GM12873 (cell line): ENCODE measurements around the gene NPB.

Experiments used
- TF ChIP-seq, protein P1 (sequence below): IDR thresholded peaks from 2 replicates; pipeline ENCODE4 v1.5.1; 2012; ENCODE audit warnings: low read depth, mild to moderate bottlenecking, moderate library complexity, low read length, control low read depth; ENCODE audit not compliant: insufficient read depth; ENCODE audit errors: missing control alignments

Gene NPB

DNA sequence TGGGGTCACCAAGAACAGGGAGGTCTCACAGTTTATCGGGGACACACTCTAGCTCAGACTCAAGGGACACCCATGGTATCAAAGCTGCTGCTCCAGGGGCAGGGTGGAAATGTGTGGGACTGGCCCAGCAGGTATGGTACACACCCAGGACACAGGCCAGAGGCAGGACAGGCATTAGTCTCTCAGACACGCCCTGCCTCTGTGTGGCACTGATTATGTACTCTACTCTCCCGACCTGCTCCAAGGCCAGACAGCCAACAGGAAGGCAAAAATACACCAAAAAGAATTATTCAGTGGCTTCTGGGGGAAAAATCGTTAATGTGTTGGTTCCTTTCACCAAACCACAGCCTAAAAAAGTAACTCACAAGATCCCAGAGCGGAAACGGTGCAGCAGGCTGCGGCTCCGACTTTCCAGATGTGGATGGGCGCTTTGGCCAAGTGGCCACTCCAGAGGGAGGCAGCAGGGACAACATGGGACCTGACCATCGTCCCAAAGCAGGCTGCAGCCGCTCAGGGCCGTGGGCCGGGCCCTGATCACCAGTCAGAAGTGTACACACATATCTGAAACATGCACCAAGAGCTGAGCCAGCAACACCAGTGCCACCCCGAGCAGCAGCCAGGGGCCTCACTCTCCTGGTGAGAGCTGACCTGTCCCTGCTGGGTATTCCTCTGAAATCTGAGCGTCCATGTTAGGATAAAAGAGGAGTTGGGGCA lies 17.0 kb downstream of the NPB start:
- TF ChIP-seq, protein P1, sequence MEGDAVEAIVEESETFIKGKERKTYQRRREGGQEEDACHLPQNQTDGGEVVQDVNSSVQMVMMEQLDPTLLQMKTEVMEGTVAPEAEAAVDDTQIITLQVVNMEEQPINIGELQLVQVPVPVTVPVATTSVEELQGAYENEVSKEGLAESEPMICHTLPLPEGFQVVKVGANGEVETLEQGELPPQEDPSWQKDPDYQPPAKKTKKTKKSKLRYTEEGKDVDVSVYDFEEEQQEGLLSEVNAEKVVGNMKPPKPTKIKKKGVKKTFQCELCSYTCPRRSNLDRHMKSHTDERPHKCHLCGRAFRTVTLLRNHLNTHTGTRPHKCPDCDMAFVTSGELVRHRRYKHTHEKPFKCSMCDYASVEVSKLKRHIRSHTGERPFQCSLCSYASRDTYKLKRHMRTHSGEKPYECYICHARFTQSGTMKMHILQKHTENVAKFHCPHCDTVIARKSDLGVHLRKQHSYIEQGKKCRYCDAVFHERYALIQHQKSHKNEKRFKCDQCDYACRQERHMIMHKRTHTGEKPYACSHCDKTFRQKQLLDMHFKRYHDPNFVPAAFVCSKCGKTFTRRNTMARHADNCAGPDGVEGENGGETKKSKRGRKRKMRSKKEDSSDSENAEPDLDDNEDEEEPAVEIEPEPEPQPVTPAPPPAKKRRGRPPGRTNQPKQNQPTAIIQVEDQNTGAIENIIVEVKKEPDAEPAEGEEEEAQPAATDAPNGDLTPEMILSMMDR = no peak

DNA sequence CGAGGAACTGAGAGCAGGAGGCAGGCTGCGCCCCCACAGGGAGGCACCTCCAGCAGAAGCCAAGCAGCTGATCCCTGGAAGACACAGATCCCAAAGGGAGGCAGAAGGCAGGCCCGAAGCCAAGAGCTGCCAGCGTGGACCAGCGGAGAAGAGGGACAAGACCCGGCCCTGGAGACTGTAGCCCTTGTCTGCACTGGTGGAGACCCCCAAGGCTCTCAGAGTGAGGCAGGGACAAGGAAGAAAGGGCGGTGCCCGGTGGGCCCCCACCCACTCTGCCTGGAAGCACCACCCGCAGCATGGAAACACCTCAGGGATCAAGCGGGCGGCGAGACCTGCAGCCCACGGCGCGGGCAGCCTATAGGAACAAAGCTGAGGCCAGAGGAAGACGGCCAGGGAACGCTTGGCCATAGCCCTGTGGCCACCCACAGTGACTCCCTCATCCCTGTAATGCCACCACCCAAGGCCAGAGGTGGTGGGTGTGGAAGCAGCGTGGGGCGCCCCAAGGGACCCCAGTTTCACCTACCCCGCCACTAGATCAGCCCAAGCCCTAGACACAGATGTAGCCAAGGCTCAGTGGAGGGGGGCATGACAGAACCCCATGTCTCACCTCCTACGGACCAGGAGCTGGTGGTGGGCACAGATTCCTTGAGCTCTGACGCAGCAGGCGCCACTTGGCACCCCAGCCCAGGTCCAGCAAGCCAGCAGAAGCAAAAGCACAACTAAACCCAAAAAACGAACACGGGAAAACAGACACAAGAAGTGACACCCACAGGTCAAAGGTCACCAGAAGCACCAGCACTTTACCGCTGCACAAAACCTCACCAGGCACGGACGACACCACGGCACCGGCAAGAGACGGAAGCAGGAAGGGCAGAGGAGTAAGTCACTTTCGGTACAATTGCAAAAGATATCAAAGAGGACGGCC lies 18.8 kb downstream of the NPB start:
- TF ChIP-seq, protein P1 = no peak

DNA sequence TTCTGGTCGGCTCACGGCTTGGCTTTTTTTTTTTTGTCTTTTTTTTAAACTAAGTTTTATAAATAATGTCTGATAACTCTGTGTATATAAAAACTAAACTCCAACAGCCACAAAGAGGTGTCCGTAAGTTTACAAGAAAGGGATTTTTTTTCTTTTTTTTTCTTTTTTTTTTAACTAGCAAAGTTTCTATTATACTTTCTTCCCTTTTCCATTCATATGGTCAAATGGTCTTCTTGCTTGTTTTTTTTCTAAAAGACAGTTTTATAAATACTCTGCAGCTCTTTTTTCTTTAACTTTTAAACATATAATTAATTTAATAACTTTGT lies 19.5 kb downstream of the NPB start:
- TF ChIP-seq, protein P1 = no peak

DNA sequence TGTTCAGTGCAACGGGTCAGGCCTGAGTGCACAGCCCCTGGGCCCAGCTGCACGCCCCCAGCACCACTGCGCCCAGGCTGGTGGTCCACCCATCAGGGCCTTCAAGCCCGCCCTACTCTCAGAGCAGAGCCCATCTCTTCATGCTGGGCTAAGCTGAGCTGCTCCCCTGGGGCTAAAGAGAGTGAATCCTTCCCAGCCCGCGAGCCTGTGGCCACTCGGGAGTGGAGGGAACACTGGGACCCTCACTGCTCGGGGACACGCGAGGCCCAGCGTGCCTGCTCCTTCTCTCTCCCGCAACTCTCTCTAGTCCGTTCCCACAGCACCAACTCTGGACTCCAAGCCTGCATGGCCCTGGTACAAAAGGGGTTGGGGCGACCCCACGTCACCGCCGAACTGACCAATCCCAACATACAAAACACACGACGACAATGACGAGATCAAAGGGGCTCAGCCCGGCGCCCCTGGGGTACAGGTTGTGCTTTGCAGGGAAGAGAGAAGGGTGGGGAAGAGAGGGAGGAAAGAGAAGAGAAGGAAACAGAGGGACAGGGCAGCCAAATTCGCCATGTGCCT lies 20.0 kb downstream of the NPB start:
- TF ChIP-seq, protein P1 = no peak

DNA sequence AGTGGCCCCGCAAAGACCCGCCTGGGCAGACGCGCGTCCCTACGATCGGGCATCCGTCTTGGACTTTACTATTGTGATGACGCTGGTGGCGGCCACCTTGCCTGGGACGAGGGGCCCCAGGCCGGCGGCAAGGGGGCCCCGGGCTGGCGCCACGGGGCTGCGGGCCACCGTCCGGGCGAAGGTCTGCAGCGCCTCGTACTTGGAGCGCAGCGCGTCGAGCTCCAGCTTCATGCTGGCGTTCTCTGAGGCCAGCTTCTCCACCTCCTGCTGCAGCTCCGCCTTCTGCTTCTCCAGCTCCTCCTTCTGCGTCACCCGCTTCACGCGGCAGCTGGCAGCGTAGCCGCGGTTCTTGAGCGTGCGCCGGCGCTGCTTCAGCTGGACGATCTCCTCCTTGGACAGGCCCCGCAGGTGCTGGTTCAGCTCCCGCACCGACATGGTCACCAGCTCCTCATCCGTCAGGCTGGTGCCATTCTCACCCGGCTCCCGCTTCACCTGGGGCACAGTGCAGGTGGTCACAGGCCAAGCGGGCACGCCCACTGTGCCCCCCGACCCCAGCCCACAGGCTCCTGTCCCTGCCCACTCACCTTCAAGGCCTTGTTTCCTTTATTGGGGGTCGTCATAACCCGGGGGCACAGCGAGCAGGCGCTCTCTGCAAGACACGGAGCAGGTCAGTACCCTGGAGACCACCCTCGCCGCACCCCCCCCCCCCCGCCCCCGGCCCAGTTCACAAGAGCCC lies 20.7 kb downstream of the NPB start:
- TF ChIP-seq, protein P1 = no peak

DNA sequence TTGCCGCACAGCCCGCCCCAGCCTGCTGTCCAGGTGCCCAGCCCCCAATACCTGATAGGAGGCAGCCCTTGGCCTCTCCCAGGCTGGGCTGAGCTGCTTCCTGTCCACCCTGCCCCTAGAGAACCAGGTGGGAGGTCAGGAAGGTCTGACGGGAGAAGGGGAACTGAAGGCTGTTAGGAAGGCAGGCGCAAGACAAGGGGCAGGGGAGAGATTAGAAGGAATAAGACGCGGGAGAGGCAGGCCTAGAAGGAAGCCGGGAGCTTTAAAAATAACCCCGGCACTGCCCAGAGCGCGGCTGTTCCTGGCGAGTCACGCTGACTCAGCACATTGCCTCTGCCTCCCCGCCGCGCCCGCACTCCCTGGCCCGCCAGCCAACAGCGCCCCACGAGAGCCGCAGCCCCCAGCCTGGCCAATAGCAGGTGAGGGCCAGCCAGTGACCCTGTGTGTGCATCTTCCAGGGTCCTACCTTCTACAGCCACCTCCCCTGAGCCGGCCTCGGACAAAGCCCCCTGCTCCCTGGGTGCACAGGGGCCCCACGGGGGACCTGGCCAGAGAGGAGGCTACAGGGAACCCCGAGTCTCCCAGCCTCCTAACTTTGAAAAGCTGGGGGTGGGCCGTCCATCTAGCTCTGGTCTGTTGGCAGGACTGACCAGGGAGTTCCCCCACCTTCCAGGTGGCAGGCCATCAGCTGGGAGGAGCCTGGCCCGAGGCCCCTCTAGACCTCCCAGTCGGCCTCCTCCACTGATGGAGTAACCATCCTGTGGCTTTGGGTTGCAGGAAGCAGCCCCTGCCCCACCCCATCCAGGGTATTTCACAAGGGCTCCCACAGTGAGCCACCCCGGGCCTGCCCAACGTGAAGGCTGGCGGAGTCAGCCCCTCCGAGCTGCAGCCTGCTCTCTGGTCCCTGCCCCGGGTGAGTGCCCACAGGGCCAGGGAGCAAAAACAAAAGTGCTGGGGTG lies 21.5 kb downstream of the NPB start:
- TF ChIP-seq, protein P1 = no peak
